Measurements from ENCODE around the gene GNLY.

GNLY gene

DNA sequence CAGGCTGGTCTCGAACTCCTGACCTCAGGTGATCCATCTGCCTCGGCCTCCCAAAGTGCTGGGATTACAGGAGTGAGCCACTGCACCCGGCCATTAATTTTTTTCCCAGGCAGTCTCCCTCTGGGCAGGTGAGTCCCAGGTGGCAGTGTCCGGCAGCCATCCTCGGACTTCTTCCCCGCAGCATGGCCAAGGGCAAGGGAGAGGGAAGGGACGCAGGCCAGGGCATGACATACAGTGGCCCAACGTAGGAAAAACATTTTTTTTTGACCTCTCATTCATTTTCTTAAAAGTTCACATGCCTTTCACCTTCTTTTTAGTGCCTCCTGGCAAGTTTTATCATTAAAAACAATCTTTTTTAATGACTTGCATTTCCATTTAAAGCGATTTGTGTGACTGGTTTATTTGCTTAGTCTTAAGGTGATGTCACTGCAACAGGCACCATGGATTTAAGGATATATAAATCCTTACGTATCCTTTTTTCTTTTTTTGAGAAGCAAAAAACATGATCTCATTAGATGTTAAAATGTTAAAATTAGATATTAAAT is 36.6 kb downstream of the GNLY start:
- no peak for DNase-seq

DNA sequence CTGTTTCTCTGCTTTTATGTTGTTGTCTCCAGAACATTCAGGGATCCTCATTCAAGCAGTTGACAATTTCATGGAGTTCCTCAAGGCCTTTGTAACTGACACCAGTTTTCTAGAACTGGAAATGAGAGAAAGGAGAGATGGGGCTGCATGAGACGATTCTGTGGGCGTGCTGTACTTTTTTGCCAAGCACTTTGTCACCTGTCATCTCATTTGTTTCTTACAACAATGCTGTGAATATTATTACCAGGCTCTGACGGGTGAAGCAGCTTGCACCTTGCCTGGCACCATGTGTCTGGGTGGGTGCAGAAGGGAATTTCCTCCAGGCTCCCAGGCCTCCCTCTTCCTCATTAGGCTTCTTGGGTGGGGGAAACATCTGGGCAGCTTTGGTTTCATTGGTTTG is 37.4 kb downstream of the GNLY start:
- DNase-seq: no peak

DNA sequence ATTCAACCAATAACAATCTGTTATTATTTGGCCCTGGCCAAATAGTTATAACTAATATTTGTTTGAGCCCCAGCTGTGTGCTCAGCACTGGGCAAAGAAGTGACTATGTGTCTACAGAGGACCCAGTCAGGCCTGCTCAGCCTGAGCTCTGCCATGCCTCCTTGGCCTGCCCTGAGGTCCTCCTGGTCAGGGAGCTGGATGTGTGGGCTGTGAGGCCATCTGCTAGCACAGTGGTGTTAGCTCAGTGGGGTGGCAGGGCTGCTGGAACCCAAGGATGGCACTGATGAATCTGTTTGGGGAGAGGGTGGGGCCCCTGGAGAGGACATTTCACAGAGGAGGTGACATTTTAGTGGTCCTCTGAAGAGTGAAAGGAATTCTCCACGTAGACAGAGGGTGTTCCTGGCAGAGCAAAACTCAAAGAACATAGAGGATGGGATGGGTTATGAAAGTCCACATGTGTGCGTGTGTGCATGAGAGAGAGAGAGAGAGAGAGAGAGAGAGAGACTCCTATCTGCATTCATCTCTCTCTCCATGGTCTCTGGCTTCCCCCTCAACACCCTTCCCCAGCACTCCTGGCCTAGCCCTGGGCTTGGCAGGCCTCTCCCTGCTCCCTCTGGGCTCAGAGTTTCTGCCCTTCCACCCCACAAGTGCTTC is 38.4 kb downstream of the GNLY start:
- DNase-seq: no peak

DNA sequence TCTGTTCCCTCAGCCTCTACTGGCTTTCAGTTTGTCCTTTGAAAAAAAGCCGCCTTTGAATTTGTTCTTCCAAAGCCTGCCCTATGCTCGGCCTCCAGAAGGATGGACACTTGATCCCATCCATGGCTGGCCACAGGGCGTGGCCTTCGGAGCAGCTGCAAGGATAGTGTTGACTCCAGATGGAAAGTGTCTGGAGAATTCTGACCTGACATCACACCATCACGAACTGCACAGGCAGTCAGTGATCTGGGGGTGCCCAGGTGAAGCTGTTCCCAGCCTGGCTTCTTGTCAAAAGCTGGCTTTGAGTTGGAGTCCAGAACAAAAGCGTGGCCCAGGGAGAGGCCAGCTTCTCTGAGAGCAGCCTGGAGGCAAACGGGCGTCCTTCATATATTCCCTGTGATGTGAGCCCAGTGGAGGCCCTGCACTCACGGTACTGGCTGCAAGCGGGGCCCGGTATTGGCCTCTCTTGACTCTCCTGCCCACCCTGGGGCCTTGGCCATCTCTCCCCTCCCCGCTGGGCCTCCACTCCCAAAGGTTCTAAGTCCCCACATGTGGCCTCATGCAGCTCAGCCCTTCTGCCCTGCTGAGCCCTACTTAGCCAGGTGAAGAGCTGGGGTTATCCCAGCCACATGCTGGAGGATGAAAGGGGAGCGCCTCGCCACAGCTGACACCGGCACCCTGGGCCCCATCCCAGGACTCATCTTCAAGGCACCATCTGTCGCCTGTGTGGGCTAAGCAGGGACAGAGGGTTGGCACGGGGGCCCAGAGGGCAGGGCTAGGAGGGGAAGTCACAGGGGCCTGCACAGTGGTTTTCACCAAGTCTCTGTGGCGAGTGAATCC is 39.2 kb downstream of the GNLY start:
- DNase-seq: no peak

DNA sequence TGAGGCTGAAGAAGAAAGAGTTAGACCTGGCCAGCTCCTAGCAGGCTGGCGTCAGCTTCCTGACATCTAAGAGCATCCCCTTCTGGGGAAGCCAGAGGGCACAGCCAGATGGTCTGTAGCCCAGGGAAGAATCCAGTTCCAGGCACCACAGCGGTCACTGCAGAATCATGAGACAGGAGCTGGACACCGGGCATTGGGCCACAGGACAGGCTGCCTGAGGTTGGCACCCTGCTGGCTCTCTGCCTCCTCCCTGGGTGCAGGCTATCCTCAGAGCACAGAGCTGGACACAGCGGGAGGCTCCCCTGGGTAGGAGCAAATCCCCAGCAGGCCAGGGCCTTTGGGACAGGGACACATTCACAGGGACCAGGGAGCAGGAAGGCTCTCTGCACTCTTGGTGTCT is 39.9 kb downstream of the GNLY start:
- no peak for DNase-seq

DNA sequence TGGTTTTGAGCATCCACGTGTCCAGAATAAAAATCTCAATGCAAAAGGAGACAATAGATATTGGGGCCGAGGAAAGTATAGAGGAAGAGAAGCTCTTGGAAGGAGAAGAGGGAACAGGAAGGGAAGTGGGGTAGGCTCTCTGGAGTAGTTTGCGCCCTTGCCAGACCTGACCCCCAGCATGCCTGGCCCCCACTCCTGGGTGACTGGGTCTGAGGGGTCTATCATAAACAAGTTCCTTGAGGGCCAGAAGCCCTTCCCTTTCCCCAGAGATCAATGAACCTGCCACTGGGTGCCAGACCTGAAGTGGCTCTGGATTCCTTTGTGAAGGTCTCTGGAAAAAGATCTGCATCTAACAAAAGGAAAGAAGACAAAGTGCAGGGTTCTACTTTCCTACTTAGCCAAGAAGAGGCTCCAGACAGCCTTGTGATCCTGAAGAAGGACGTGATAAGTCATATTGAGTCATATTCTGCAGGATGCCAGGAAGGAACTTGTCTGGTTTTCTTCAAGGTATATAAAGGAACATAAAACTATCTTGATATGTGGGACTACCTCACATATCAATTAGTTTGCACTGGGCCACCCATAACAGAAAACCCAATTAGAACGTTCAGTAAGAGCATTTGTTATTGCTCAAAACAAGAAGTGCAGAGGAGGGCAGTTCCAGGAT is 40.9 kb downstream of the GNLY start:
- no peak for DNase-seq

DNA sequence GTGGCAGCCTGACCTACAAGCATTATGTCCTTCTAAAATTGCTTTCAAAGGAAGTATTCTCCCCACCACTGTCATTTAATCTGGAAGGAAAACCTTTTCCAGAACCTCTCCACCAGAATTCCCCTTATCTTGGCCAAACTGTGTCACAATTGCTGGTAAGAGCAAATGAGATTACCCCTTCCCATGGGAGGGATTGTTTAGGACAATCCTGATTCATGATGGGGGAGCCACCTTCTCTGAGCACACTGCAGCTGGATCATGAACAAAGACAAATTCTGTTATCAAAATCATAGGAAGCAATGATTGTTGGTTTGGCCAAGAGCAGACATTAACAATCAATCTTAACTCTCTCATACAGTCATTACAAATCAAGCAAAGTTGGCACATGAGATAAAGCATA is 41.5 kb downstream of the GNLY start:
- no peak for DNase-seq

DNA sequence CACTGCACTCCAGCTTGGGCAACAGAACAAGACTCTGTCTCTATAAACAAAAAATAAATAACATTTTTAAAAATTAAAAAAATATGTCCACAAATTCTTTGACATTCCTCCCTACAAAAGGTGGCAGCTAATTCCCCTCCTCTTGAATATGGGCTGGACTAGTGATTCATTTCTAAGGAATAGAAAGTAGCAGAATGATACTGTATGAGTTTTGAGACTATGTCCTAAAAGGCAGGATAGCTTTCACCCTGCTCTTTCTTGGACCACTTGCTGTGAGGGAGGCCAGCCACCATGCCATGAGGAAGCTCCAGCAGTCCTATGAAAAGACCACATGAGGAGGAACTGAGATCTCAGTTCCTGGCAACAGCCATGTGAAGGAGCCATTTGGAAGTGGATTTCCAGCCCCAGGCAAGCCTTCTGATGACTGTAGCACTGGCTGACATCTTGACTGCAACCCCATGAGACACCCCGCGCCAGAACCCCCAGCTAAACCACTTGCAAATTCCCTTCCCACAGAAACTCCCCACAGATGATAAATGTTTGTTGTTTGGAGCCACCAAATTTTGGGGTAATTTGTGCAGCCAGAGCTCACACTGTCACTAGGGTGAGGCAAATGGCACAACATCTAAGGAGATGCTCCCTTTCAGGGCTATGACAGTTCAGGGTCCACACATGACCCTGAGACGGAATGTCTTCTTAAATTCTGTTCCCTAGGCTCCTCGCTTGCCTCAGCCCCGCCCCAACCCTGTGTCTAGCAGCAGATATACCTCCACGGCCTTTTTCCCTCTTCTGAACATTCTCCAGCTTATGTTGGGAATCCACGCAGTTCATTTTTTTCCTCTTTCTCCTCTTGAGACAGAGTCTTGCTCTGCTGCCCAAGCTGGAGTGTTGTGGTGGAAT is 42.5 kb downstream of the GNLY start:
- DNase-seq: no peak

DNA sequence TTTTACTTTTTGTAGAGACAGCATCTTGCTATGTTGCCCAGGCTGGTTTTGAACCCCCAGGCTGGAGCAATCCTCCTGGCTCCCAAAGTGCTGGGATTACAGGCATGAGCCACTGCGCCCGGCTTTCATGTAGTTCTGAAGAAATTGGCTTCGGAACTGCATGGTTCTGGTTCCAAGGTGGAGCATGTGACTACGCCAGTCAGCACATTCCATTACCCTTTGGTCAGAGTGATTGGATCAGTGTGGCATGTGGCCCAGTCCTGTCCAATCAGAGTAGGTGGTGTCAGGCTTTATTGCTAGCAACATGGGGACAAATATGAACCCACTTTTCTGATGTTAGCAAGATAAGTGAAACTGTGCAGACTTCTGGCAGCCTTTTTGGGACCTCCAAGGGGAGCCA is 43.3 kb downstream of the GNLY start:
- no peak for DNase-seq

DNA sequence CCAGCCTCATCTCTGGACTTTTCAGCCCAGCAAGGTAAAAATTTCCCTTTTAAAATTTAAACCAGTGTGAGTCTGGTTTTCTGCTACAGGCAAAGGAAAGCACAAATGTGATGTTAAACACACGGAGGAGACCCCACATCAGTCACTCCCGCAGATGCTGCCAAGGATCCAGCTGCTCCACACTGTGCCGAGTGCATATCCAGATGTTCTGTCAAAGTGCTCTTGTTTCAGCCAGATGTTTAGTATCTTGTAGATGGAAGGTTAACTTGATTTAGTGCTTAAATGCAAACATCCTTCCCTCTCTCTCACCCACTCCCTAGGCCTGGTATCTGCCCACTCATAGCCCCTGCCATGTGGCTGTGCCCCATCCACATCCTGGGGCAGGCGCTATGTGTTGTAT is 43.8 kb downstream of the GNLY start:
- DNase-seq: no peak

DNA sequence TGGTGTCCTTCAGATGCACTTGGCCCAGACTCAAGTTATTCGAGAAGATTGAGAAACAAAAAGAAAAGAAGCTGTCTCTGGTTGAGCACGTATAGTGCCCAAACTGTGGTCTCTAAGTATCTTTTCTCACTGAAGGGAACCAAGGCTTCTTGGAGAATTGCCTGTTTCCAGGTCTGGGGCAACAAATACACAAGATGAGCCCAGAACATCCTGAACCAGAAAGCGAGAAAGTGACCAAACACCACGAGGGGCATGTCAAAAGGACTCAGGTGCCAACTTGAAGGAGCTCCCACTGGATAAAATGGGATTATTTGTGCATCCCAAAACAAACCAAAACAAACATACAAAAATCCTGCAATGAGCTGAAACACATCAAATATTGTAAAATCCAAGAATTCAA is 46.0 kb downstream of the GNLY start:
- DNase-seq: no peak

DNA sequence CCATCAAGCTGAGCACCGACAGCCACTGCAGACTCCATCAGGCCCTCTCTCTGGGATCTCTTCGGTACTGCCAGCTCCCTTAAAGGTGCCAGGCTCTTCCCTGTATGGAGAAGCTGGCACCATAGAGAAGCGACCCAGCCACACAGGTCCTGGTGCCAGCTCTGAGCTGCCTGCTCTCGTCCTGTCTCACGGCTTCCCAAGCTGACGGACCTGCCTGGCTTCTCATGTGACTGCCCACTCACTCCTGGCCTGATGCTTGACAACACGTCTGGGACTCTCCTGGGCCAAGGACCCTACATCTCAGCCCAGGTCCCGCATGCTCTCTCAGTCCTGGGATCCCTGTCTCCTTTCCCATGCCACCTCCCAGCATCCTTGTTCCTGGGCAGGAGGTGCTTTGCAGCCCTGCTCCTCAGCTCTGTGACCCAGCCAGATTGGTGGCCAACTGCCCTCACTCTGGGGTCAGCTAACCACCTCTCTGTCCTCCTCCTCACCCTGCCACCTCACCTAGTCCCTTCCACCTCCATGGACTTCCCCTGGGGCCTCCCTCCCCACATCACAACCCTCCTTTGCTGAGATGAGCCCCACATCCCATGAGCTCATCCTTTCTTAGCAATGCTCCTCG is 47.2 kb downstream of the GNLY start:
- no peak for DNase-seq

DNA sequence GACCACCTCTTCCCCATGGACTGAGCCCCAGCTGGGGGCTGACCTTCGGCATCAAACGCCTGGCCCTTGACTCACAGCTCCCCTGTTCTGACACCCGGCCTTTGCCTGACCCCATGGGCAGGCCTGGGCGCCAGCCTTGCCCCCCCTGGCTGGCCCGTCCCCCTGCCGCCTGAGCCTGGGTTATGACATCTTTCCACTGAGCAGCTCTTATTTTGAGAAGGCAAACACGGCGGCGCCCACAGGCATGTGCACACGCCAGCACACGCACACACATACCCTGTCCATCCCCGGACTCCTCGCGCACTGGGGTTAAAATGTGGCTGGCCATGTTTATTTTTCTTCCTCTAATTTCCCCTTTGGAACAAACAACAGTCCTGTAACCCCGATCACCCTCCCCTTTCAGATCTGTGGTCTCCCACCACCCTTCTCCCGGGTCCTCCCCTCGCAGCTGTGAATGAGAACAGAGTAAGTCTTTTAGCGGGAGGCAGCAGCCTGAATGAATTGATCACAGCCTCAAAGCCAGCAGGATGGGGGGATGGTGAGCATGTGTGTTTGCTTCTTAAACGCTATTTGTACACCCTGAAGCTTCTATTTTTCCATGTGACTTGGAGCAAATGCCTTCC is 47.8 kb downstream of the GNLY start:
- no peak for DNase-seq

DNA sequence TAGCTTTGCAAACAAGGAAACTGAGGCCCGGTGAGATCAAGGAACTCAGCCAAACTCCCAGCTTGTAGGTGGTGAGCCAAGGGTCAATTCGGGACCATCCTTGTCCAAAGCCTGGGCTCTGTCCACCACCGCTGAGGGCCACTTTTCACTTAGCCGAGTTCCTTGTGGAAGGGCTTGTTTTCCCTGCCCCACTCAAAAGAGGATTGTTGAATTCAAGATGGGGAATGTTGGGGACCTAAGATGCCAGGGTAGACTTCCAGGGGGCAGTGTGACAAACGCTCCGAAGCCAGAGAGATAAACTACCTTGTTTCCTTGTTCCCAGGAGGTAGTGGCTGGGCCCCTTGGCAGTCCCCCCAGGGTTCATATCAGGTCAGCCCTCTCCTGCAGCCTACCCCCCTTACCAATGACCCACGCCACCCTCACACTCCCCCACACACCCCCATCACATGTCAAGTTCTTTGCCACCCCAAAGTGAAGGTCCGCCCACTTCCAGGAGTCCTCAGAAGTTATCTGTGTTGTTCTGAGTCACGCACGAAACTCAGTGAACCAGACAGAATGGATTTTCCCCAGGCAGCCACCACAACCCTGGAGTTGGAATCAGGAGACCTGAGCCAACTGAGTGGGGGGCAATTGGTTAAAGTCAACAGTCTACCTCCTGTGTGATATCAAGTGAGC is 49.3 kb downstream of the GNLY start:
- no peak for DNase-seq

DNA sequence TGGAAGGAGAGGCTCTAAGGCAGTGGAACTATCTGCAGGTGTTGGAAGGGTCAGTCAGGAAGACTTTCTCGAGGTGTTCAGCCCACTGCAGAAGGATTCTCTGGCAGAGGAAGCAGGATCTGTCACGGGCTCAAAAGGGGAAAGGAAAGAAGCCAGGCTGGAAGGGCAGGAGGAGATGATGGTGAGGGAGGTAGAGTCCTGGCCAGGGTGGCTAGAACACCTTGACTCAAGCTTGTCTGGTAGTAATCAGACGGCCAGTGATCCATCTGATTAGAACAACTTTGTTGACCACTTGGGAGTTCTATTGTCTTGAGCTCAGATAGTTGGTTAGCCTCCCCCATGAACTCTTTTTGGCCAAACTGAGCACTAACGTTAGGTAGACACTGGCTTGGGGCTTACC is 49.9 kb downstream of the GNLY start:
- no peak for DNase-seq

DNA sequence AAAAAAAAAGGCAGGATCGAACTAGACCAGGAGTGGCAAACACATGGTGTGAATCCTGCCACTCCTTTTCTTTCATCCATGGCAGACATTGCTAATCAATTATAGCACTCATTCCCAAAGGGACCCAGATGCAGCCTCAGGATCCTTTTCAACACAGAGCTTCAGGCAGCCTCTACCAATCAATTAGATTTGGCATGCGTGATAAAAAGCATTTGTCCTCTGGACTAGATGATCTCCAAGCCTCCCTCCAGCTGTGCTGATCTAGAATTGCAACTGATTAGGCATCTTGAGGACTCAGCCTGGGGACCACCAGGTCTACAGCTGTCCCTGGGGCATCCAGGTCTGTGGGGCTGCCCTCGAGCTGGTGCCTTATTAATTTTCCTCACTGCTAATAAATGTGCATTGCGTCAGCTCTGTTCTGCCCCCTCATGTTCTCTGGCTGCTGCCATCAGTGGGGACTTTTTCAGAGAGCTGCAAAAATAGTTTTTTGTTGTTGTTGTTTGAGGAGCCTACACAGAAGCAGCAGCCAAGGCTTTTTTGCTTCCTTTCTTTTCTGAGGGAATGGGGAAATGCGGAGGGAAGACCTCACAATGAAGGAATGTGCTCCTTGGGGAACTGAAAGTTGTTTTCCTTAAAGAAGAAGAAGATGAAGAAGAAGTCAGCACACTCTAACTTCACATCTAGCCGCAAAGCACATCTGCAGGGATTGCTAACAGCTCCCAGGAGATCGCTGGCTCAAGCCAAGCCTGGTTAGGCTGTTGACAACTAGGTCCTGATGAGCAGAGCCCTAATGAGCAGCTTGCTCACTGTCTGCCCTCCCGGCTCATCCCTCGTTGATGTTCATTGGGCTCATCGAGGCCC is 50.8 kb downstream of the GNLY start:
- DNase-seq: no peak

DNA sequence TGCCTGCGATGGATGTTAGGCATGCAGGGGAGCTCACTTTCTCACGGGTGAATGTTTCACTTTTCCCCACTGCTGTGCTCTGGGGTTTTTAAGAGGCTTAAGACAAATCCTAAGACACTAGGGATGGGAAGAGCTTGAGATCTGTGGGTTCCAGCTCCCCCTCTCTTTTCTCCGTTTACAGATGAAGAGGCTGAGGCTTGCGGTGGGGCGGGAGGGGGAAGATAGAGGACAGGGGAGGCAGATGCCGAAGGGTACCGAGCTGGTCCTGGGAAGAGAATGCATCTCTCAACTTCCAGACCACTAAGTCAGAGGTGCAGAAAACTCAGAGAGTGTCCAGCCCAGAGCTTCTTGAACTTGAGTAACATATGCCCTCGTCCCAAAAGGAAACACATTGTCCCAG is 51.5 kb downstream of the GNLY start:
- DNase-seq: no peak

DNA sequence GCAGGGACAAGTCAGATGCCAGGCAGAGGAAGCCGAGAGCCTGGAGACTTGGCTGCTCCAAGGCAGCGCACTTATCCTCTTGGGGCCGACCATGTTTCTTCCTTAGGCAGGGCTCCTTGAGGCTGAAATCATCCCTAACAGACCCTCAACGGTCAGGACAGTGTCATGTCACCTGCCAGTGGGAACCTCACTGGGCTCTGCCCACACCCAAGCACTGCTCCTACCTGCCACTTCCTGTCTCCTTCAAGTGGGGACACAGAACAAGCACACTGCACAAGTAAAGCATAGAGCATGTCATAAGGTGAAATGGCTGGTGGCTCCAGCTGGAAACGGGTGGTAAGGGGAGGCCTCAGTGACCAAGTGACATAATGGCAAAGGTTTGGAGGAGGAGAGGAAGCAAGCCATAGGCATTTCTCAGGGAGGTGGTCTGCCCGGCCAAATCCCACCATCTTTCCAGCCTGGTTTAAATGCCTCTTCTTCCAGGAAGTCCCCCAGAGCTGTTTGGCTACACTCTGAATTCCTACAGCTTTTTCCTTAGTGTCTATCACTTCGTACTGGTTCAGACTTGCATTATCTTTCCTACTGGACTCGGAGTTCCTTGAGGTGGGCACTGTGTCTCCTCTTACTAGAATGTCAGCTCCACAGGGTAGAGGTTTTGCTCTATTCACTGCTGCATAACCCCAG is 52.3 kb downstream of the GNLY start:
- DNase-seq: no peak

DNA sequence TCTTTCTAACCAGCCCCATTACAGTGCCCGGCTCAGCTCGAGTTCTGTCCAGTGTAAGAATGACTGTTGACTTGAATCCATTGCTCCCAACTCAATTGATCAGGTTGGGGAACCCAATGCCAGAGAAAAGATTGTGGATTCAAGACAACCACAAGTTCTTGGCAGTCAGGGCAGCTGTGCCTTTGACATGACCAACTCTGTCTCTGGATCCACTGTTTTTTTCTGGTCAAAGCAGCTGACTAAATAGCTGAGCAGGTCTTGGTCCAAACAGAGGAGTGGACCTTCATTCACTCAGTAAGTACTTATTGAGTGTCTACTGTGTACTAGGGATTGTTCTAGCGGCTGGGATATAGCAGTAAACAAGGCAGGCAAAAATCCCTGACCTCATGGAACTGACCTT is 53.3 kb downstream of the GNLY start:
- DNase-seq: no peak
